ENCODE data around the gene HECW1.

Gene HECW1

GRCh38 chr7:43505412-43505811 lies 393.0 kb downstream of the HECW1 start:
- no peak for DNase-seq (ENCODE audit: low spot score)

GRCh38 chr7:43506460-43506859 lies 394.0 kb downstream of the HECW1 start:
- DNase-seq (ENCODE audit: low spot score): no peak

- no peak for DNase-seq (ENCODE audit: low spot score)
These were observed 396.0 kb downstream of the HECW1 start for GRCh38 chr7:43508461-43508860.

DNA sequence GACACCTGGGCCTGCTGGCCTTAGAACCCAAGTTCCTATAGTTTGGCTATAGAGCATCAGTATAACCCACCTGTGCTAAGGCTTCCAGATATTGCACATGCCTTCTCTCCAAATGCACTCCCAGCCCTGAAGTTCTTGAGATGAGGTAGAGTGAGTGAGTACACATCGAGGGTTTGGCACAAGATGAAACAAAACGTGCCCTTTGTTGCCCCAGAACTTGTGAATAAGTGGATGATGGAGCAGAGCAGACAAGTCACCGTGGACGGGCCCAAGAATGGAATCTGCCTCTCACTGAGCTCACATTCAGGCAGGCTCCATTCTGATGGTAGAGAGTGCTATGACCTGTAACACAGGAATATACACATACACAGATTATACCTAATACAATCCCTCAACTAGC lies 397.5 kb downstream of the HECW1 start:
- DNase-seq (ENCODE audit: low spot score): no peak

GRCh38 chr7:43511029-43511428 lies 398.6 kb downstream of the HECW1 start:
- DNase-seq (ENCODE audit: low spot score): no peak

DNA sequence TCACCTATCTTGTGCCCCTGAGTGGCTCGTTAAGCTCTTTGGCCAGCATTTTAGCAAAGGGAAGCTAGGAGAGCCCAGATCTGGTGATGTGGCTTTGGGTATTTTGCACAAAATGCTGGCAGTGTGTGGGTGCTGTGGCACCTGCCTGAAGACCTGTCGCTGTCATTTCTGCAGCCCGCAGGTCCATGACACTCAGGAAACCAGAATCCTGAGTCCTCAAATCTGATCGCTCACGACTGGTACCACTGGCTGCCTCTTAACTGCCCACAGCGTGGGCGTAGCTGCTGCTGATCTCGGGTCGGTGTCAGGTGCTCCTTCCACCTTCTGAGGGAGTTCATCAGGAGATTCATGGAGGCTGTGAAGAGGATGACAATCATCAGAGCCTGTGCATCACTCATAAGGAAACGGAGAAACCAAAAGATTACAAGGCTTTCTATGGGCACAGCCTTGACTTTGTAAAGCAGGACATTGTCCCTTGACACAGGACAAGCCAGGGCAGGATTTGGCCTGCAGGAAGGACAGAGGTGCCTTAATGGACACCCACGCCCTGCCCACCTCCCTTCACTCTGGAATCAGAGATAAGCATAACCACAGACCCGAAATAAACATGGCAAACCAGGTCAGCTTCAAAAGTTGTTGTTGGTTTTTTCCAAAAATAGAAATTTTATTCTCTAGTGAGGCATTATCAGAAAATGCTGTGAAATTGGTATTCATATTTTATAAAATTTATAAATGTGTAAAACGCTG lies 399.5 kb downstream of the HECW1 start:
- no peak for DNase-seq (ENCODE audit: low spot score)

- no peak for DNase-seq (ENCODE audit: low spot score)
These were observed 400.8 kb downstream of the HECW1 start for GRCh38 chr7:43513251-43513650.

DNA sequence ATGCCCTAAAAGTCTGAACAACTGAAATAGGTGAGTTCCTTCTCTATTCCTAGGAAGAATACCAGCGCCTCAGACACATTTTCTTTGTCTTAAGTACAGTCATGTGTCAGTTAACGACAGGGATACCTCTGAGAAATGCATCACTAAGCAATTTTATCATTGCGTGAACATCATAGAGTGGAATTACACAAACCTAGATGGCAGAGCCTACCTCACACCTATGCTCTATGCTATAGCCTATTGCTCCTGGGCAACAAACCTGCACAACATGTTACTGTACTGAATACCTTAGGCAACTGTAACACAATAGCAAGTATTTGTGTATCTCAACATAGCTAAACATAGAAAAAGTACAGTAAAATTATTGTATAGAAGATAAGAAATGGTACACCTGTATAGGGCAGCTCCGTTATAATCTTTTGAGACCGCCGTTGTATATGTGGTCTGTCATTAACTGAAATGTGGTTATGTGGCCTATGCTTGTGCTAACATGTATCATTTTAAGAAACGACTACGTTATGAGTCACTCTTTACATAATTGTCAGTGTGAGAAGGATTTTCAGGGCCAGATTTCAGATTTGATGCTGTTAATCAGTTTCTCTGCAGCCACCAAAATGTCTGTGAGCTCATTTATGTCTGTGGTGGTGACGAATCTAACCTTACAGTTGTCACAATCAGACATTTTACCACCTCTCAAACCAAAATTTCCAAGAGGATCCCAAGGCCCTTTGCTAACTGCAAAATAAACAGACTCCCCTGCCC lies 404.3 kb downstream of the HECW1 start:
- DNase-seq (ENCODE audit: low spot score): no peak

DNA sequence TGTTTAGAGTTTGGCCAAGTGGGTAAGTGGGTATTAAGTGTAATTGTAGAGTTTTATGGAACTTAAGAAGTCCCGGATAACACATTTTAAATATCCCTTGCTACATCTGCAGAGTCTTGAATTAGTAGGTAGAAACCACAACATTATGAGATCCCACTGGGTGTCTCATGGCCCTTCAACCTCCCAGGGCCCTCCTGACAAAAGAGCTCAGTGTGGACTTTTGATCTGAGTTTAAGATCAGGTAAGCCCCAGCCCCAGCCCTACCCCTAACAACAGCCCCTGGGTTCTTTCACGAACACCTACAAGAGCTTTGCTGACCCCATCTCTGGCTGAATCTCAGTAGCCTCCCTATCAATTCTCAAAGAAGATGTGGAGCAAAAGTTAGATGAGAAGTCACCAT lies 405.0 kb downstream of the HECW1 start:
- no peak for DNase-seq (ENCODE audit: low spot score)

- no peak for DNase-seq (ENCODE audit: low spot score)
These were observed 407.8 kb downstream of the HECW1 start for GRCh38 chr7:43520201-43520600.

GRCh38 chr7:43522406-43523156 lies 410.1 kb downstream of the HECW1 start:
- no peak for DNase-seq (ENCODE audit: low spot score)

DNA sequence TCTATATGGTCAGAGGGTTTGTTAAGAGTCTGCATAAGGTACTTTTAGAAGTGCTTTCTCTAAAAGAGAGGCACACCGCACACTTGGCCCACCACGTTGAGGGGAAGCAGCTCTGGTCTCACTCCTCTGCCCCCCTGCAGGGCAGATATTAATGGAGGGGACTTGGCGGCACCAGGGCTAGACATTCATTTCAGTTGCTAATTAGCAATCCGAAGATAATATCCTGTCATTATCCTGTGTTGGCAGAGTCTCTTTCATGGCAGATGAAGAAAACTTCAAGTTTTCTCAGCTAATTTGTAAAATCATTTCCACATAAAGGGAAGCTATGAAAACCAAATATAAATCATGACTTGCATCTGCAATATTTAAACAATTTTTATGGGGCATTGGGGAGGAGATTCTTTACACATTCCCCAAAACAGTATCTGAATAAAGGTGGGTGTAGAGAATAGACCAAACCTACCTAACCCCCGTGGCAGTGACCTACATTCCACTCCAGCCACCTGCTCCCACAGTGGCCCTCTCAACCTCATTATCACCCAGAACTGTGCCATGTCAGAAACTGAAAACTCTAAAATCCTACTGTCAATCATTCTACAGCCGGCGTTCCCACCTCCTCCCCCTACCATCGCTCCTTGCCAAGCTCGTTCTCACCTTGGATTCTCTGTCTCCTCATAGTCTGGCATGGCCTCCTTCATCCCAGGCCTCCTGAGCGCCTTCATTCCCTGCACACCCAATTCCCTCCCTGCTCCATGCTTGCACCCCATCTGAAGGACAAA lies 416.3 kb downstream of the HECW1 start:
- DNase-seq (ENCODE audit: low spot score): no peak

GRCh38 chr7:43530553-43531410 lies 418.3 kb downstream of the HECW1 start:
- DNase-seq (ENCODE audit: low spot score): no peak

GRCh38 chr7:43531700-43532099 lies 419.3 kb downstream of the HECW1 start:
- no peak for DNase-seq (ENCODE audit: low spot score)

DNA sequence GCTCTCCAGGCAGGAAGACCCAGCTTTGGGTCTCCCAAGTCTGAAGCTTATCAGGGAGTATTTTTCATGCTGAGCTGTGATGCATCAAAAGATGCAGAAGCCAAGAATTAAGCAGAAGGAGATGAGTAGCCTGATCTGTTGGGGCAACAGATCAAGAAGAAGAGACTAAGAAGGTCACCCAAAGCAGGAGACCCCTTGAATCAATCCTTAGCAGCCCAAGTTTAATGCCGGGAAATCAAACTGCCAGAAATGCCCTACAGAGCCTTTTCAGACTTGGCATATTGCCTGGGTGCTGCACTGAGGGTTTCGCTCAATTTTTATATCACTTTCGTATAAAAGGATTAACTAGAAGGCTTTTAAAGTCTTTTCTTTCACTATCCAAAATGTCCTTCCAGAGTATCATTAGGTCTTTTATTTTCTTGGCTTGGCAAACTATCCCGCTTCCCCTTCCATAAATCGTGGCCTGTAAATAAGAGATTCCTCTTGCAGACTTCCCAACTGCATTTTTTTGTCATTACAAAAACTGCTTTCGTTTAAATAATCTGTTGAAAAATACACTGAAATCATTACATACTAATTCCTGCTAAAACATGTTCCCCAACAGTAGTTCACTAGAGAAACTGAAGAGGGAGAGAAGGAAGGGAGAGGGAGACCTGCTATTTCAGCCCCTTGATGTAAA lies 421.5 kb downstream of the HECW1 start:
- DNase-seq (ENCODE audit: low spot score): no peak

- DNase-seq (ENCODE audit: low spot score): no peak
These were observed 422.6 kb downstream of the HECW1 start for GRCh38 chr7:43535031-43535451.

- DNase-seq (ENCODE audit: low spot score): no peak
These were observed 423.6 kb downstream of the HECW1 start for GRCh38 chr7:43535810-43536585.

DNA sequence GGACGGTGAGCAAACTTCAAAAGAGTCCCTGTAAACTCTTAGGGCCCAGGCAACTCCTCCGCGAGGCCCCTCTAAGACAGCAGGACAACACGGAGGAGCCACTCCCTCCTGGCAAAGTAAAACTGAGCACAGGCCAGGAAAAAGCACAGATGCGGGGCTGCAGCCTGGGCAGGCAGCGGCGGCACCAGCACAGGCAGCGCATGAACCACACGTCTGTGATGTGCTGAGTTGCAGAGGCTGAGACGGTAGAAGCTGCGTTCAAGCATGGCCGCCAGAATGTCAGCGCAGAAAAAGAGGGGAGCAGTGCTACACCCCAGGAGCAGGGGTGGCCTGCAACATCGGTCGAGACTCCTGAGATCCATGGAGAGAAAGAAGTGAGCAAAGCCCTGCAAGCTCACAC lies 424.3 kb downstream of the HECW1 start:
- no peak for DNase-seq (ENCODE audit: low spot score)

DNA sequence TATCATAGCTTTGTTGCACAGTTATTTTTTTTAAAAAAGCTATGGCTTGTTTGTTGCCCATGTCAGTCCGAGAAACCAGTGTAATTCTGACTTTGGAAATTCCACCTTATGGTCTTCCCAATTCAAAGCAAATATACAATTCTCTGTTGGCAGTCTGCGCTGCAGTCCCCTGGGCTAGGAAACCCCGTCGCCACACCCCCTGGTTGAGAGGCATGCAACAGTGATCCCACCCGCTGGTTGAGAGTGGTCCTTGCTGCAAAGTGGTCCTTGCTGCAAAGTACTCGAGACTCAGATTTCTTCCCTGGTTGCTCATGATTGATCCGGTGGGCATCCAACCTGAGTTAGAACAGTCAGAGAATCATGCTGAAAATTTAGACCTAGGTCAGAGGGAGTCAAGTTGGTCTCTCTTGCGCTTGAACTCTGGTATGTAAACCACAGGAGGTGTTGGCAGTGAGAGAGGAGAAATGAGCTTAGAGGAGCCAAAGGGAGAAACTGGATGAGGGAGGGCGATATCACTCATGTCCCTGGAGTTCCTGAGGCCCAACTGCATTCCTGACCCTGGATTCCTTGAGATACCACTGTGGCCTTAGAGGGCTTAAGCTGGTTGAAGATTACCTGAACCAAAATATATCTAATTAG lies 425.4 kb downstream of the HECW1 start:
- no peak for DNase-seq (ENCODE audit: low spot score)
